ENCODE measurements around the gene OGT.
"Not testable (repeated sequence)": the region's sequence is repeated elsewhere in the genome, so short reads cannot be mapped to it uniquely, and the experiment has no call there.

Gene OGT

GRCh38 chrX:71563921-71564320 is 31.0 kb downstream of the OGT start:
- ChIA-PET POLR2A (ENCODE audit: low non-redundant PET) (no interaction called here), CTCF (interaction anchor here (0.5 to 0.6 kb wide), 2 partner anchors 20 to 119 kb away, joined by 3 read pairs; no protein-coding TSS in a partner anchor)
- DNase-seq (ENCODE audit: low spot score): no peak
- no peak overlapping the region for H3K27ac ChIP-seq
- TF ChIP-seq, protein P1, sequence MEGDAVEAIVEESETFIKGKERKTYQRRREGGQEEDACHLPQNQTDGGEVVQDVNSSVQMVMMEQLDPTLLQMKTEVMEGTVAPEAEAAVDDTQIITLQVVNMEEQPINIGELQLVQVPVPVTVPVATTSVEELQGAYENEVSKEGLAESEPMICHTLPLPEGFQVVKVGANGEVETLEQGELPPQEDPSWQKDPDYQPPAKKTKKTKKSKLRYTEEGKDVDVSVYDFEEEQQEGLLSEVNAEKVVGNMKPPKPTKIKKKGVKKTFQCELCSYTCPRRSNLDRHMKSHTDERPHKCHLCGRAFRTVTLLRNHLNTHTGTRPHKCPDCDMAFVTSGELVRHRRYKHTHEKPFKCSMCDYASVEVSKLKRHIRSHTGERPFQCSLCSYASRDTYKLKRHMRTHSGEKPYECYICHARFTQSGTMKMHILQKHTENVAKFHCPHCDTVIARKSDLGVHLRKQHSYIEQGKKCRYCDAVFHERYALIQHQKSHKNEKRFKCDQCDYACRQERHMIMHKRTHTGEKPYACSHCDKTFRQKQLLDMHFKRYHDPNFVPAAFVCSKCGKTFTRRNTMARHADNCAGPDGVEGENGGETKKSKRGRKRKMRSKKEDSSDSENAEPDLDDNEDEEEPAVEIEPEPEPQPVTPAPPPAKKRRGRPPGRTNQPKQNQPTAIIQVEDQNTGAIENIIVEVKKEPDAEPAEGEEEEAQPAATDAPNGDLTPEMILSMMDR (conservative IDR thresholded peaks at IDR 0.05; ENCODE audit: low read depth): no peak

GRCh38 chrX:71565474-71566041 is 32.7 kb downstream of the OGT start:
- POLR2A ChIA-PET (ENCODE audit: low non-redundant PET): no interaction called here
- DNase-seq (ENCODE audit: low spot score): no peak
- H3K27ac ChIP-seq: no peak overlapping the region
- TF ChIP-seq, protein P1 (conservative IDR thresholded peaks at IDR 0.05; ENCODE audit: low read depth): no peak
- CTCF ChIA-PET: interaction anchor here (0.6 kb wide), 1 partner anchor 56 kb away, joined by 6 read pairs; no protein-coding TSS in a partner anchor

DNA sequence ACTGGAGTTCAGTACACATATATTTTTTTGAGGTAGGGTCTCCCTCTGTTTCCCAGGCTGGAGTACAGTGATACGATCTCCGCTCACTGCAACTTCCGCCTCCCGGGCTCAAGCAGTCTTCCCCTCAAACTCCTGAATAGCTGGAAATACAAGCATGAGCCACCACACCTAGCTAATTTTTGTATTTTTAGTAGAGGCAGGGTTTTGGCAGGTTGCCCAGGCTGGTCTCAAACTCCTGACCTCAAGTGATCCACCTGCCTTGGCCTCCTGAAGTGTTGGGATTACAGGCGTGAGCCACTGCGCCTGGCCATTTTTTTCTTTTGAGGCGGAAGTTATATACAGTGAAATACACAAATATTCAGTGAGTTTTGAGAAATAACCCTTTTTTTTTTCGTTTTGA is 38.5 kb downstream of the OGT start:
- DNase-seq (ENCODE audit: low spot score); H3K27ac ChIP-seq; CTCF ChIA-PET; POLR2A ChIA-PET (ENCODE audit: low non-redundant PET): not testable (repeated sequence)

- H3K27ac ChIP-seq: no peak overlapping the region
- ChIA-PET CTCF (no interaction called here), POLR2A (ENCODE audit: low non-redundant PET) (no interaction called here)
- TF ChIP-seq, protein P1 (conservative IDR thresholded peaks at IDR 0.05; ENCODE audit: low read depth): no peak
- DNase-seq (ENCODE audit: low spot score): no peak
Measured at GRCh38 chrX:71573590-71573989, 40.7 kb downstream of the OGT start.

GRCh38 chrX:71577682-71578081 is 44.8 kb downstream of the OGT start:
- no peak for DNase-seq (ENCODE audit: low spot score)
- POLR2A ChIA-PET (ENCODE audit: low non-redundant PET): no interaction called here
- H3K27ac ChIP-seq: no peak overlapping the region
- CTCF ChIA-PET: no interaction called here
- TF ChIP-seq, protein P1 (conservative IDR thresholded peaks at IDR 0.05; ENCODE audit: low read depth): no peak

DNA sequence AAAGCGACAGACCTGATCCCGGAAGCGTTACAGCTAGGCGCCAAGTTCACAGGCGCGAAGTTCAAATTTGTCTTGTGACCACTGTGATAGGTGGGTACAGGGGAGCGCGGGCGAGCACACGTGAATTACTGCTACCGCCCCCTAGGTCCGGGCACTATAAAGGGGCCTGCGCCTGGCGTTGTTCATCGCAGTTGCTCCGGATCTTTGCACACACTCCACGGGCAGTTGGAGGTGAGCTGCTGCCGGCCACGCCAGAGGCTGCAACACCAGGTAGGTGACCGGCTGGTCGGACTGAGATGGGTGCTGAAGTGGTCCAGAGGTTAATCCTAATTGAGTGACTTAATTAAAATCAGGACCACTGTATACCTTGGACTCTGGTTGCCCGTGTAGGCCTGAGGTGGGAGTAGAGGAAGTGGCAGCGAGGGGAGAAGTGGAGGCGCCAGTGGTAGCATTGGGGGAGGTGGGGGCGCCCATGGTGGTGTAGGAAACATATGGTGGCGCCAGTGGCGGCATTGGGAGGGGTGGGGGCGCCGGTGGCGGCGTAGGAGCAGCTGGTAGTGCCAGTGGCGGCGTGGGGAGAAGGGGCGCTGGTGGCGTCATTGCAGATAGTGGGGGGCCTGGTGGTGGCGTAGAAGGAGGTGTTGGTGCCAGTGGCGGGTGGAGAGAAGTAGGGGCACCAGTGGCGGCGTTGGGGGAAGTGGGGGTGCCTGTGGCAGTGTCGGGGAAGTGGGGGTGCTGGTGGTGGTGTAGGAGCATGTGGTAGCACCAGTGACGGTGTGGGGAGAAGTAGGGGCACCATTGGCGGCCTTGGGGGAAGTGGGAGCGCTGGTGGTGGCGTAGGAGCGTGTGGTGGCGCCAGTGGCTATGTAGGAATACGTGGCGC is 45.6 kb downstream of the OGT start, which contains the start of gene GCNA:
GCNA (plus strand) TSS at position 185 of the 883 bp plus-strand sequence. CDS start 2,385 bp downstream, outside the sequence.
- no peak within 1 kb of the TSS for H3K27ac ChIP-seq
- CTCF ChIA-PET: no interaction called here

More for the DNA sequence above, 45.6 kb downstream of the OGT start, which contains the start of gene GCNA:
- no peak for DNase-seq (ENCODE audit: low spot score)
- TF ChIP-seq, protein P1 (conservative IDR thresholded peaks at IDR 0.05; ENCODE audit: low read depth): no peak
- POLR2A ChIA-PET (ENCODE audit: low non-redundant PET): no interaction called here

Measured in RWPE1 (cell line).